Ovary (tissue), 3 donors: ENCODE results near the gene CEACAM7.

Experiments
- POLR2A ChIP-seq: fragments of 450-650 bp; IDR thresholded peaks from one replicate; pipeline ENCODE4 v1.6.1; 2017; ENCODE audit warnings: antibody characterized with exemption, mild to moderate bottlenecking, moderate library complexity
- TF ChIP-seq, protein P1 (sequence below), 3 donors: fragments of 450-650 bp in 2 of 3; fragments of 200-600 bp in 1 of 3; IDR thresholded peaks; one replicate each; pipeline versions ENCODE4 v1.5.1 to v1.8.0; 2016 to 2022; ENCODE audit warnings: antibody characterized with exemption in 3 of 3, mild to moderate bottlenecking in 1 of 3
- donor health status: DM: no; HTN: no; CAD: no.

DNA sequence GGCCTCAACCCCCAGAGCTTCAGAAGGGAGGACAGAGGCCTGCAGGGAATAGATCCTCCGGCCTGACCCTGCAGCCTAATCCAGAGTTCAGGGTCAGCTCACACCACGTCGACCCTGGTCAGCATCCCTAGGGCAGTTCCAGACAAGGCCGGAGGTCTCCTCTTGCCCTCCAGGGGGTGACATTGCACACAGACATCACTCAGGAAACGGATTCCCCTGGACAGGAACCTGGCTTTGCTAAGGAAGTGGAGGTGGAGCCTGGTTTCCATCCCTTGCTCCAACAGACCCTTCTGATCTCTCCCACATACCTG lies 19.4 kb upstream of the CEACAM7 start:
- TF ChIP-seq, protein P1, sequence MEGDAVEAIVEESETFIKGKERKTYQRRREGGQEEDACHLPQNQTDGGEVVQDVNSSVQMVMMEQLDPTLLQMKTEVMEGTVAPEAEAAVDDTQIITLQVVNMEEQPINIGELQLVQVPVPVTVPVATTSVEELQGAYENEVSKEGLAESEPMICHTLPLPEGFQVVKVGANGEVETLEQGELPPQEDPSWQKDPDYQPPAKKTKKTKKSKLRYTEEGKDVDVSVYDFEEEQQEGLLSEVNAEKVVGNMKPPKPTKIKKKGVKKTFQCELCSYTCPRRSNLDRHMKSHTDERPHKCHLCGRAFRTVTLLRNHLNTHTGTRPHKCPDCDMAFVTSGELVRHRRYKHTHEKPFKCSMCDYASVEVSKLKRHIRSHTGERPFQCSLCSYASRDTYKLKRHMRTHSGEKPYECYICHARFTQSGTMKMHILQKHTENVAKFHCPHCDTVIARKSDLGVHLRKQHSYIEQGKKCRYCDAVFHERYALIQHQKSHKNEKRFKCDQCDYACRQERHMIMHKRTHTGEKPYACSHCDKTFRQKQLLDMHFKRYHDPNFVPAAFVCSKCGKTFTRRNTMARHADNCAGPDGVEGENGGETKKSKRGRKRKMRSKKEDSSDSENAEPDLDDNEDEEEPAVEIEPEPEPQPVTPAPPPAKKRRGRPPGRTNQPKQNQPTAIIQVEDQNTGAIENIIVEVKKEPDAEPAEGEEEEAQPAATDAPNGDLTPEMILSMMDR (IDR thresholded peaks at IDR 0.05), result no peak
- TF ChIP-seq POLR2A, result no peak
